Prostate gland (tissue), 2 donors: ENCODE data around the gene SLC25A42.

Experiments used
- CTCF ChIP-seq, 4 experiments: fragments of 200-600 bp in 2 of 4; fragments of 450-650 bp in 2 of 4; sonication (generic) in 2 of 4; IDR thresholded peaks; 1 replicate in 3 of 4; 2 replicates in 1 of 4; pipeline ENCODE4 v1.5.1; 2016 to 2019; ENCODE audit warnings: antibody characterized with exemption in 4 of 4, mild to moderate bottlenecking in 2 of 4, moderate library complexity in 2 of 4
- POLR2A ChIP-seq: fragments of 450-650 bp; IDR thresholded peaks from one replicate; pipeline ENCODE4 v1.6.1; 2016; ENCODE audit warnings: antibody characterized with exemption, mild to moderate bottlenecking

DNA sequence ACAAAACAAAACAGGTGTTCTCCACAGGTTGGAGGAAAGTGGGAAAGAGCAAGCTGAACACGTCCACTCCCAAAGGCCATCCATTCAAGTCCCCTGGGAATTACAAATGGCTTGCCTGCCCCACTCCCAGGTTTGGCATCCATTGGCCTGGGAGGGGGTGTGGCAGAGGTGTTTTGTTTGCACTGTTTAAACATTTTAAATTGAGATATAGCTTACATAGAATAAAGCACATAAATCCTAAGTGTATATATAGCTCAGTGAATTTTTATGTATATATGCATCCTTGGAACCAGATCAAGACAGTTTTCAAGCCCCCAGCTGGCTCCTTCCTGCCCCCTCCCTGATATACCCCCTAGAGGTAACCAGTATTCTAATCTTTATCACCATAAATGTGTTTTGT lies 12.7 kb downstream of the SLC25A42 start:
- TF ChIP-seq CTCF (IDR thresholded peaks at IDR 0.05) (no peak), POLR2A (no peak)
